ENCODE measurements around the gene SVBP.

DNA sequence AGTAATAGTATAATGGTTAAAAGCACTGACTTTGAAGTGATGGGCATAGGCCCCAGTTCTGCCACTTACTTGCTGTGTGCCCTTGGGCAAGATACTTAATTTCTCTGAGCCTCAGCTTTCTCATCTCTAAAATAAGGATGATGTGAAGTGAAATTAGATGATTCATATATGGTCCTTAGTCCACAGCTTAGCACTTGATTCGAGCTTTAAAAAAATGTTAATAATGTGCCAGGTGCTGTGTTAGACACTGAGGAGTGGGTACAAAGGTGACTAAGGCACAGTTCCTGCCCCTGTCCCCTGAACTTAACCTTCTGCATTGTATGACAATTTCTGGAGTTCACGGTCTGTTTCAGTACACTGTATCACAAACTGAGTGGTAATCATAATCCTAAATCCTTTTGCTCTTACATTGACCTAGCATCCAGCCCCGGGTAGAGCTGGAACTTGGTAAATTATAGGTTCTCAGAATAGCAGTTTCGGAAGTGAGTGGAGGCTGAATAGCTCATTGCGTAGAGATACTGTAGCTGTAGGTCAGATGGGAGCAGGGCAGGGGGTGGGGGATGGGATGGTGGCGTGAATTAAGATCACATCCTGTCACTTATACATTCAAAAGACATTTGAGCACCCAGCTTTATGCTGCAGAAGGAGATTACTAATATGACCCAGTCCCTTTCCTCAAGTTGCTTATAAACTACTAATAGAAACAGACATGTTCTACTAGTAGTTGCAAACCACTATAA, 30.7 kb upstream of the SVBP start:
- TF ChIP-seq, protein P1, sequence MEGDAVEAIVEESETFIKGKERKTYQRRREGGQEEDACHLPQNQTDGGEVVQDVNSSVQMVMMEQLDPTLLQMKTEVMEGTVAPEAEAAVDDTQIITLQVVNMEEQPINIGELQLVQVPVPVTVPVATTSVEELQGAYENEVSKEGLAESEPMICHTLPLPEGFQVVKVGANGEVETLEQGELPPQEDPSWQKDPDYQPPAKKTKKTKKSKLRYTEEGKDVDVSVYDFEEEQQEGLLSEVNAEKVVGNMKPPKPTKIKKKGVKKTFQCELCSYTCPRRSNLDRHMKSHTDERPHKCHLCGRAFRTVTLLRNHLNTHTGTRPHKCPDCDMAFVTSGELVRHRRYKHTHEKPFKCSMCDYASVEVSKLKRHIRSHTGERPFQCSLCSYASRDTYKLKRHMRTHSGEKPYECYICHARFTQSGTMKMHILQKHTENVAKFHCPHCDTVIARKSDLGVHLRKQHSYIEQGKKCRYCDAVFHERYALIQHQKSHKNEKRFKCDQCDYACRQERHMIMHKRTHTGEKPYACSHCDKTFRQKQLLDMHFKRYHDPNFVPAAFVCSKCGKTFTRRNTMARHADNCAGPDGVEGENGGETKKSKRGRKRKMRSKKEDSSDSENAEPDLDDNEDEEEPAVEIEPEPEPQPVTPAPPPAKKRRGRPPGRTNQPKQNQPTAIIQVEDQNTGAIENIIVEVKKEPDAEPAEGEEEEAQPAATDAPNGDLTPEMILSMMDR (IDR thresholded peaks at IDR 0.05): no peak
- no peak for TF ChIP-seq EP300 (IDR thresholded peaks at IDR 0.05)
